BE2C (cell line): ENCODE results near the gene SLC13A3.
"Not testable (repeated sequence)": the region's sequence is repeated elsewhere in the genome, so short reads cannot be mapped to it uniquely, and the experiment has no call there.

ENCODE experiments used
- DNase-seq: peaks from one replicate; pipeline ENCODE4 v3.0.0-alpha.2; 2020
- H3K27me3 ChIP-seq: fragments of 250-450 bp; sonication (Bioruptor Pico); 2 replicates; pipeline ENCODE4 v1.5.1; 2020; ENCODE audit warnings: mild to moderate bottlenecking
- H3K36me3 ChIP-seq: fragments of 250-450 bp; sonication (Bioruptor Pico); 2 replicates; pipeline ENCODE4 v1.5.1; 2020; ENCODE audit warnings: mild to moderate bottlenecking
- H3K4me1 ChIP-seq: fragments of 250-450 bp; sonication (Bioruptor Pico); 2 replicates; pipeline ENCODE4 v1.5.1; 2020
- H3K4me3 ChIP-seq: 2 replicates; pipeline ENCODE4 v1.5.1; 2011; ENCODE audit warnings: low read depth, low read length
- H3K9me3 ChIP-seq: fragments of 250-450 bp; sonication (Bioruptor Pico); 2 replicates; pipeline ENCODE4 v1.5.1; 2020
- TF ChIP-seq, protein P1 (sequence below): IDR thresholded peaks from 2 replicates; pipeline ENCODE4 v1.5.1; 2012; ENCODE audit warnings: mild to moderate bottlenecking, low read depth, low read length

SLC13A3 gene

GRCh38 chr20:46682063-46682821, 31.0 kb upstream of the SLC13A3 start:
- no peak for DNase-seq
- Histone ChIP-seq H3K36me3 (peaks cover 20% of the 10 kb centered on the region), H3K4me1 (no peaks in the 10 kb centered on the region), H3K4me3 (no peak overlapping the region), H3K27me3 (no peaks in the 10 kb centered on the region), H3K9me3 (no peaks in the 10 kb centered on the region)
- TF ChIP-seq, protein P1, sequence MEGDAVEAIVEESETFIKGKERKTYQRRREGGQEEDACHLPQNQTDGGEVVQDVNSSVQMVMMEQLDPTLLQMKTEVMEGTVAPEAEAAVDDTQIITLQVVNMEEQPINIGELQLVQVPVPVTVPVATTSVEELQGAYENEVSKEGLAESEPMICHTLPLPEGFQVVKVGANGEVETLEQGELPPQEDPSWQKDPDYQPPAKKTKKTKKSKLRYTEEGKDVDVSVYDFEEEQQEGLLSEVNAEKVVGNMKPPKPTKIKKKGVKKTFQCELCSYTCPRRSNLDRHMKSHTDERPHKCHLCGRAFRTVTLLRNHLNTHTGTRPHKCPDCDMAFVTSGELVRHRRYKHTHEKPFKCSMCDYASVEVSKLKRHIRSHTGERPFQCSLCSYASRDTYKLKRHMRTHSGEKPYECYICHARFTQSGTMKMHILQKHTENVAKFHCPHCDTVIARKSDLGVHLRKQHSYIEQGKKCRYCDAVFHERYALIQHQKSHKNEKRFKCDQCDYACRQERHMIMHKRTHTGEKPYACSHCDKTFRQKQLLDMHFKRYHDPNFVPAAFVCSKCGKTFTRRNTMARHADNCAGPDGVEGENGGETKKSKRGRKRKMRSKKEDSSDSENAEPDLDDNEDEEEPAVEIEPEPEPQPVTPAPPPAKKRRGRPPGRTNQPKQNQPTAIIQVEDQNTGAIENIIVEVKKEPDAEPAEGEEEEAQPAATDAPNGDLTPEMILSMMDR, result no peak

GRCh38 chr20:46681032-46681854, 30.0 kb upstream of the SLC13A3 start:
- Histone ChIP-seq H3K4me1 (no peaks in the 10 kb centered on the region), H3K27me3 (no peaks in the 10 kb centered on the region), H3K4me3 (no peak overlapping the region), H3K36me3 (peaks cover 11% of the 10 kb centered on the region), H3K9me3 (no peaks in the 10 kb centered on the region)
- DNase-seq, result peak; percentile 63
- TF ChIP-seq, protein P1, result peak; percentile 89

DNA sequence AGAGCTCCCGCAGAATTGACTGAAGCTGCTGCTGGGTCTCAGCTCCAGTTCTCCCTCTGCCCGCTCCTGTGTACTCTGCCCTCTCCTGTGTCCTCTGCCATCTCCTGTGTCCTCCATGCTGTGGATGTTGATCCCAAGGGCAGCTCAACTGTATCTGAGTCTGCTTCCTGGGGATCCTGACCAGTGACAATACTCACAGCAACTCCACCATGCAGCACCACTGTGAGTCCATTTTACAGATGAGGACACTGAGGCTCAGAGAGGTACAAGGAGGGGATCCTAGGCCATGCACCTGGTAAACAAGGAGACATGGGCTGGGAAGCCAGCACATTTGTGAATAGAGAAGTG, 29.4 kb upstream of the SLC13A3 start:
- Histone ChIP-seq H3K27me3 (no peaks in the 10 kb centered on the region), H3K4me3 (no peak overlapping the region), H3K36me3 (peaks cover 6% of the 10 kb centered on the region), H3K9me3 (no peaks in the 10 kb centered on the region), H3K4me1 (no peaks in the 10 kb centered on the region)
- TF ChIP-seq, protein P1, result no peak
- no peak for DNase-seq

DNA sequence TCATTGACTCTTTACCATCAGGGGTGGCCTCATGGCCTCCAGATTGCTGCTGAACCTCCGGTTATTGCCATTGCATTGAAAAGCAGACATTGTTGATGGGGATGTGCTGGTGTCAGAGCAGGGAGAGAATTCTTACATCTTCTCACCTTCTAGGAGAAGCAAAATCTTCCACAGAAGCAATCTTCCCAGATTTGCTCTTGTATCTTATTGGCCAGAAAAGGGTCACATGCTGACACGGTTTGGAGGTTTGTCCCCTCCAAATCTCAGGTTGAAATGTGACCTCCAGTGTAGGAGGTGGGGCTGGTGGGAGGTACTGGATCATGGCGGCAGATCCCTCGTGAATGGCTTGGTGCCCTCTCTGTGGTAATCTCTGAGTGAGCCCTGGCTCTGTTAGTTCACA, 27.3 kb upstream of the SLC13A3 start:
- Histone ChIP-seq H3K36me3 (no peaks in the 10 kb centered on the region), H3K4me1 (no peaks in the 10 kb centered on the region), H3K4me3 (no peak overlapping the region), H3K27me3 (no peaks in the 10 kb centered on the region), H3K9me3 (no peaks in the 10 kb centered on the region)
- DNase-seq, result no peak
- TF ChIP-seq, protein P1, result no peak

GRCh38 chr20:46677608-46678007, 26.3 kb upstream of the SLC13A3 start:
- Histone ChIP-seq H3K27me3 (no peaks in the 10 kb centered on the region), H3K9me3 (no peaks in the 10 kb centered on the region), H3K36me3 (no peaks in the 10 kb centered on the region), H3K4me3 (no peak overlapping the region), H3K4me1 (no peaks in the 10 kb centered on the region)
- no peak for DNase-seq
- TF ChIP-seq, protein P1, result no peak

DNA sequence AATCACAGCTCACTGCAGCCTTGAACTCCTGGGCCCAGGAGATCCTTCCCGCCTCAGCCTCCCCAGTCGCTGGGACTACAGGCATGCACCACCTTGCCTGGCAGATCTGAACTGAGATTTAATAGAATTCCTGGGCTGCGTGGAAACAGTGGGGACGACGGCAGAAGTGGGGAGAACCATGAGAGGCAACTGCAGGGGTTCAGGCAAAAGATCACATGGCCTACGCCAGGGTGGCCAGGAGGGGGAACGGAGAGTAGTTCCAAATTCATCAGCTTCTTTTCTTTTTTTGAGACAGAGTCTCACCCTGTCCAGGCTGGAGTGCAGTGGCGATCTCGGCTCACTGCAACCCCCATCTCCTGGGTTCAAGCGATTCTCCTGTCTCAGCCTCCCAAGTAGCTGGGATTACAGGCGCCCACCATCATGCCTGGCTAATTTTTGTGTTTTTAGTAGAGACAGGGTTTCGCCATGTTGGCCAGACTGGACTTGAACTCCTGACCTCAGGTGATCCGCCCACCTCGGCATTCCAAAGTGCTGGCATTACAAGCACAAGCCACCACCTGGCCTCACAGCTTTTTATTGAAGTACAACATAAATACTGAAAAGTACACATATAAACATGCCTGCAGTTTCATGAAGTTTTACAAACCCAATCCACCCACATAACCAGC, 25.5 kb upstream of the SLC13A3 start:
- not testable (repeated sequence) for H3K36me3 ChIP-seq, H3K27me3 ChIP-seq, H3K4me3 ChIP-seq, H3K9me3 ChIP-seq, H3K4me1 ChIP-seq, DNase-seq
